GM12878 (cell line): ENCODE results near the gene ANKRD44. TPM values are rescaled to one million over a fixed set of nuclear protein-coding genes. Genes with fewer than 3 reads are reported as not detected.

Source experiments
- ATAC-seq: fragments of 200-7000 bp; cut with Tn5 transposase; 3 replicates; pipeline ENCODE4 v1.9.1; 2020; ENCODE audit warnings: mild to moderate bottlenecking, moderate library complexity
- BruUV-seq: library from RNA; stranded (reverse); fragments of 400-500 nt; replicated peaks from 2 replicates; lab custom pipeline; 2021; lab: Mats Ljungman, UMichigan
- CTCF ChIA-PET: fragments of 300-600 bp; sonication (Branson Sonifier 250); formaldehyde crosslinking; extraction: SDS; loops from one replicate; lab custom pipeline; 2021; ENCODE audit warnings: inconsistent platforms; lab: Yijun Ruan, JAX
- POLR2A ChIA-PET: fragments of 350-600 bp; formaldehyde crosslinking; extraction: SDS; loops from one replicate; lab custom pipeline; 2021; ENCODE audit warnings: inconsistent platforms; lab: Charles Lee
- RAD21 ChIA-PET: fragments of 300-600 bp; sonication (Branson Sonifier 250); formaldehyde crosslinking; loops from one replicate; lab custom pipeline; 2023; ENCODE audit warnings: antibody characterized with exemption; ENCODE audit not compliant: unreplicated experiment; lab: Charles Lee
- SMC1A ChIA-PET: fragments of 300-600 bp; sonication (Branson Sonifier 250); formaldehyde crosslinking; loops from one replicate; lab custom pipeline; 2023; ENCODE audit not compliant: unreplicated experiment, uncharacterized antibody; lab: Charles Lee
- DNase-seq: peaks from one replicate; pipeline ENCODE4 v3.0.0-alpha.2; 2011; ENCODE audit warnings: low read depth, low spot score
- FAIRE-seq: peaks from 3 replicates; lab custom pipeline; 2011; peaks lifted over from hg19 to GRCh38; lab: Jason Lieb, UNC
- H2AFZ ChIP-seq: 2 replicates; pipeline ENCODE4 v1.6.0; 2011; ENCODE audit warnings: low read depth, low read length, control low read depth; ENCODE audit not compliant: control insufficient read depth
- H3K27ac ChIP-seq: 2 replicates; pipeline ENCODE4 v1.5.1; 2011; ENCODE audit warnings: control low read depth; ENCODE audit not compliant: control insufficient read depth, insufficient read depth
- H3K27me3 ChIP-seq, 2 experiments: replicated peaks in 1 of 2; 2 replicates each; pipeline versions ENCODE4 v1.6.0 to v1.6.1; 2011; ENCODE audit warnings: low read length in 1 of 2; ENCODE audit not compliant: control insufficient read depth in 2 of 2, insufficient read depth in 2 of 2
- H3K36me3 ChIP-seq, 2 experiments: 2 replicates each; pipeline ENCODE4 v1.5.1; 2011; ENCODE audit warnings: low read length in 1 of 2; ENCODE audit not compliant: control insufficient read depth in 2 of 2, insufficient read depth in 2 of 2
- H3K4me1 ChIP-seq: 2 replicates; pipeline ENCODE4 v1.6.1; 2011; ENCODE audit warnings: mild to moderate bottlenecking, low read length, moderate library complexity, mixed read lengths; ENCODE audit not compliant: control insufficient read depth, insufficient read depth
- H3K4me2 ChIP-seq: 2 replicates; pipeline ENCODE4 v1.6.0; 2011; ENCODE audit warnings: control low read depth; ENCODE audit not compliant: control insufficient read depth, insufficient read depth
- H3K4me3 ChIP-seq: fragments of 200-600 bp; sonication (generic); 2 replicates; pipeline ENCODE4 v1.5.1; 2016
- H3K79me2 ChIP-seq: 2 replicates; pipeline ENCODE4 v1.6.0; 2011; ENCODE audit warnings: low read length; ENCODE audit not compliant: control insufficient read depth, insufficient read depth
- H3K9ac ChIP-seq: 2 replicates; pipeline ENCODE4 v1.8.0; 2011; ENCODE audit warnings: low read length, control low read depth, mixed read lengths; ENCODE audit not compliant: control insufficient read depth, insufficient read depth
- H3K9me3 ChIP-seq: replicated peaks from 3 replicates; pipeline ENCODE4 v1.5.1; 2011; ENCODE audit warnings: mild to moderate bottlenecking, low read length; ENCODE audit not compliant: control insufficient read depth, insufficient read depth
- H4K20me1 ChIP-seq: 2 replicates; pipeline ENCODE4 v1.6.0; 2011; ENCODE audit not compliant: control insufficient read depth, insufficient read depth
- CBFB ChIP-seq: IDR thresholded peaks from 2 replicates; pipeline ENCODE4 v1.6.1; 2016; ENCODE audit warnings: antibody characterized with exemption, low read depth
- CBX5 ChIP-seq: sonication (generic); IDR thresholded peaks from 2 replicates; pipeline ENCODE4 v1.6.1; 2016; ENCODE audit warnings: low read depth, moderate library complexity, mild to moderate bottlenecking, inconsistent platforms
- GATAD2B ChIP-seq: fragments of 450-650 bp; conservative IDR thresholded peaks from 2 replicates; pipeline ENCODE4 v1.6.1; 2017; ENCODE audit warnings: low read depth, mild to moderate bottlenecking, moderate library complexity
- IKZF2 ChIP-seq, 2 experiments: fragments of 450-650 bp; IDR thresholded peaks; 2 replicates each; pipeline ENCODE4 v1.6.1; 2017; ENCODE audit warnings: mild to moderate bottlenecking in 2 of 2, moderate library complexity in 2 of 2
- LARP7 ChIP-seq: fragments of 450-650 bp; IDR thresholded peaks from 2 replicates; pipeline ENCODE4 v1.6.1; 2017; ENCODE audit warnings: mild to moderate bottlenecking
- MEF2B ChIP-seq: fragments of 450-650 bp; IDR thresholded peaks from 2 replicates; pipeline ENCODE4 v1.6.1; 2018; ENCODE audit warnings: mild to moderate bottlenecking, moderate library complexity; ENCODE audit not compliant: partially characterized antibody, poor library complexity, severe bottlenecking
- MLLT1 ChIP-seq: fragments of 450-650 bp; IDR thresholded peaks from 2 replicates; pipeline ENCODE4 v1.6.1; 2016; ENCODE audit warnings: mild to moderate bottlenecking
- PAX8 ChIP-seq: fragments of 450-650 bp; IDR thresholded peaks from 2 replicates; pipeline ENCODE4 v1.6.1; 2017; ENCODE audit warnings: mild to moderate bottlenecking, moderate library complexity
- PML ChIP-seq: IDR thresholded peaks from 2 replicates; pipeline ENCODE4 v1.6.1; 2012; ENCODE audit warnings: low read length, inconsistent platforms
- RBBP5 ChIP-seq: fragments of 200-600 bp; sonication (generic); conservative IDR thresholded peaks from 2 replicates; pipeline ENCODE4 v1.6.1; 2016
- SREBF2 ChIP-seq: IDR thresholded peaks from 2 replicates; pipeline ENCODE4 v1.6.1; 2012; ENCODE audit warnings: mild to moderate bottlenecking, low read length
- SUZ12 ChIP-seq: fragments of 200-600 bp; sonication (generic); IDR thresholded peaks from one replicate; pipeline ENCODE4 v1.6.1; 2018; ENCODE audit warnings: antibody characterized with exemption, mild to moderate bottlenecking; ENCODE audit not compliant: unreplicated experiment
- ZNF207 ChIP-seq: fragments of 450-650 bp; IDR thresholded peaks from 2 replicates; pipeline ENCODE4 v1.6.1; 2014; ENCODE audit warnings: antibody characterized with exemption, mild to moderate bottlenecking, borderline replicate concordance
- WGBS: methylation state at CpG from one replicate; pipeline ENCODE4 v1.1.6; 2016; ENCODE audit warnings: low lambda C conversion rate; ENCODE audit not compliant: insufficient replicate concordance, insufficient coverage; ENCODE audit errors: missing lambda C conversion rate; 5-methylcytosine and 5-hydroxymethylcytosine counted together
- in situ Hi-C: fragments of 300-500 bp; cut with MboI; formaldehyde crosslinking; loops from 9 replicates; pipeline ENCODE4 v1.14.3; 2018; ENCODE audit warnings: mixed read lengths
- intact Hi-C: fragments of 100-400 bp; cut with micrococcal nuclease; formaldehyde crosslinking; loops from one replicate; pipeline ENCODE4 v1.14.2; 2022; ENCODE audit not compliant: unreplicated experiment
- polyA plus RNA-seq, 11 experiments: library from polyadenylated mRNA; depleted of rRNA in 4 of 11; unstranded in 6 of 11; stranded (reverse) in 5 of 11; fragments of >200 nt; fragmentation: Nextera tagmentation in 4 of 11; fragmentation: Illumina TruSeq in 1 of 11; extraction: Ambion mirVana in 4 of 11; extraction: Trizol in 1 of 11; gene quantifications; 1 replicate in 1 of 11; 2 replicates in 10 of 11; pipeline versions ENCODE4 v1.2.1 to v1.2.3, GENCODE V29; 2011 to 2016; ENCODE audit warnings: inconsistent platforms in 2 of 11, missing spikeins in 2 of 11, low read depth in 1 of 11
- total RNA-seq, 4 experiments: library from RNA; depleted of rRNA in 3 of 4; stranded (reverse); fragments of >200 nt in 3 of 4; fragmentation: Illumina TruSeq in 1 of 4; extraction: Trizol in 1 of 4; gene quantifications; 2 replicates each; pipeline versions ENCODE4 v1.2.1 to v1.2.3, GENCODE V29; 2013 to 2021
- TF ChIP-seq, protein P1 (sequence below): fragments of 450-650 bp; IDR thresholded peaks from 2 replicates; pipeline ENCODE4 v1.6.1; 2018; ENCODE audit warnings: borderline replicate concordance, mild to moderate bottlenecking; ENCODE audit not compliant: partially characterized antibody

Gene ANKRD44
- total and polyA plus RNA-seq, 10 of the 15 experiments (the other 5 are each of a cell fraction or from before 2014, with no cell fraction given) = 19.1 to 99.1 (median 59.6) TPM

DNA sequence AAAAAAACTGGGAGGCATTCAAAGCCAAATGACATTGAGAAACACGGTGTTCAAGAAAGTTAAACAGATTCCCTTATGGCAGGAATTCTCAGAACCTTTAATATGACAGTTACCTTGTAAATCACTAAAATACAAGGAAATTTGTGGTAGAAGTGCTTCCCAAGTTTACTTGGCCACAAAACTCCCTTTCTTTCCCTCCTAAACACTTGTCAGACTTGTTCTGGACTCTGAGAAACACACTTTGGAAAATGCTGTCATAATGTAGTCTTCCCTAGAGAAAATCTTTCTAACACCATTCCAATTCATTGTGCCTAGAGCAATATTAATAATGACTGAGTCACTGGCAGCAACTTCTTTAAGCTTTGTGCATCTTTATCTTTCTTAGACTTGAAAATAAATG, 140.4 kb downstream of the ANKRD44 start:
- DNase-seq (no peak), FAIRE-seq (no peak), ATAC-seq (no peak)
- Histone ChIP-seq H4K20me1 (no peaks in the 10 kb centered on the region), H3K4me3 (no peak overlapping the region), H3K79me2 (peaks cover 8% of the 10 kb centered on the region), H3K4me2 (no peak overlapping the region), H3K27ac (no peak overlapping the region), H3K4me1 (peaks cover 10% of the 10 kb centered on the region), H3K27me3 (no peaks in the 10 kb centered on the region), H3K9me3 (no peaks in the 10 kb centered on the region), H2AFZ (no peak overlapping the region), H3K9ac (no peak overlapping the region), H3K36me3 (peaks cover 1 to 12% of the 10 kb centered on the region in 2 experiments; a peak in 2 of 4 replicates)
- 60% methylated on average over 1 of the region's 1 CpG for WGBS
- in situ Hi-C loops (no loop called here), intact Hi-C loops (loop anchor here (10.0 kb wide), 1 partner anchor 615 kb away; the partner anchor contains the start of gene BOLL)
- ChIA-PET POLR2A (interaction anchor here (0.7 to 2.4 kb wide), 2 partner anchors 35 to 56 kb away, joined by 3 to 14 read pairs; no protein-coding TSS in a partner anchor), SMC1A (interaction anchor here (0.9 to 20.9 kb wide), 10 partner anchors 11 to 66 kb away, joined by 3 to 478 read pairs (median 12); no protein-coding TSS in a partner anchor), CTCF (interaction anchor here (0.8 to 10.9 kb wide), 13 partner anchors 8 to 141 kb away, joined by 3 to 398 read pairs (median 19); no protein-coding TSS in a partner anchor), RAD21 (interaction anchor here (0.9 to 6.6 kb wide), 8 partner anchors 8 to 141 kb away, joined by 3 to 207 read pairs (median 4); no protein-coding TSS in a partner anchor)
- no TSS peak for BruUV-seq
- TF ChIP-seq PML (no peak), SREBF2 (no peak), MEF2B (no peak), MLLT1 (no peak), PAX8 (no peak), IKZF2 (IDR thresholded peaks at IDR 0.05) (no peak), ZNF207 (no peak), CBX5 (no peak), LARP7 (no peak), SUZ12 (no peak), GATAD2B (no peak), RBBP5 (no peak), CBFB (no peak)
- TF ChIP-seq, protein P1, sequence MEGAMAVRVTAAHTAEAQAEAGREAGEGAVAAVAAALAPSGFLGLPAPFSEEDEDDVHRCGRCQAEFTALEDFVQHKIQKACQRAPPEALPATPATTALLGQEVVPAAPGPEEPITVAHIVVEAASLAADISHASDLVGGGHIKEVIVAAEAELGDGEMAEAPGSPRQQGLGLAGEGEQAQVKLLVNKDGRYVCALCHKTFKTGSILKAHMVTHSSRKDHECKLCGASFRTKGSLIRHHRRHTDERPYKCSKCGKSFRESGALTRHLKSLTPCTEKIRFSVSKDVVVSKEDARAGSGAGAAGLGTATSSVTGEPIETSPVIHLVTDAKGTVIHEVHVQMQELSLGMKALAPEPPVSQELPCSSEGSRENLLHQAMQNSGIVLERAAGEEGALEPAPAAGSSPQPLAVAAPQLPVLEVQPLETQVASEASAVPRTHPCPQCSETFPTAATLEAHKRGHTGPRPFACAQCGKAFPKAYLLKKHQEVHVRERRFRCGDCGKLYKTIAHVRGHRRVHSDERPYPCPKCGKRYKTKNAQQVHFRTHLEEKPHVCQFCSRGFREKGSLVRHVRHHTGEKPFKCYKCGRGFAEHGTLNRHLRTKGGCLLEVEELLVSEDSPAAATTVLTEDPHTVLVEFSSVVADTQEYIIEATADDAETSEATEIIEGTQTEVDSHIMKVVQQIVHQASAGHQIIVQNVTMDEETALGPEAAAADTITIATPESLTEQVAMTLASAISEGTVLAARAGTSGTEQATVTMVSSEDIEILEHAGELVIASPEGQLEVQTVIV = no peak
